Measurements from ENCODE around the gene PHLPP1. TPM values are rescaled to one million over a fixed set of nuclear protein-coding genes. Genes with fewer than 3 reads are reported as not detected.
A peak's percentile ranks its signal among the peaks of the same experiment; 100 is the strongest.

Gene PHLPP1
- total and polyA plus RNA-seq, 4 experiments from 2014 or later: 0.36 to 7.8 (median 6.3) TPM; not detected in 1

- peaks cover 3% of the 10 kb centered on the region for H3K36me3 ChIP-seq (ENCODE audit: insufficient read depth, low read length)
- no peak overlapping the region for H3K4me3 ChIP-seq (ENCODE audit: low read length in 2 of 2)
- H3K27ac ChIP-seq (ENCODE audit: low read depth, low read length): no peak overlapping the region
- Mint-ChIP-seq H3K27me3 (no peaks in the 10 kb centered on the region), H3K36me3 (peaks cover 14 to 25% of the 10 kb centered on the region in 2 donors), H3K27ac (peak overlapping the region in 1 of 7 donors; percentile 2), H3K9me3 (peaks cover 0 to 1% (median 0%) of the 10 kb centered on the region in 8 donors), H3K4me1 (no peaks in the 10 kb centered on the region), H3K4me3 (no peak overlapping the region)
- CTCF ChIA-PET (ENCODE audit: partially characterized antibody): interaction anchor here (1.6 kb wide), 1 partner anchor 261 kb away, joined by 6 read pairs; the partner anchor contains the start of gene PHLPP1
- H3K9me3 ChIP-seq (ENCODE audit: control insufficient read depth in 1 of 2, low read length in 2 of 2): no peaks in the 10 kb centered on the region
- intact Hi-C loops (cut with micrococcal nuclease): no loop called here
- POLR2A ChIA-PET (ENCODE audit: partially characterized antibody): no interaction called here
- no peak for DNase-seq
- H3K27me3 ChIP-seq (ENCODE audit: insufficient read depth, low read length): no peaks in the 10 kb centered on the region
- no peaks in the 10 kb centered on the region for H3K4me1 ChIP-seq (ENCODE audit: insufficient read depth, low read length)
Observed at GRCh38 chr18:62974928-62975675, 259.8 kb downstream of the PHLPP1 start.

GRCh38 chr18:62975785-62976184 lies 260.4 kb downstream of the PHLPP1 start:
- Histone ChIP-seq H3K9me3 (ENCODE audit: control insufficient read depth in 1 of 2, low read length in 2 of 2) (no peaks in the 10 kb centered on the region), H3K27me3 (ENCODE audit: insufficient read depth, low read length) (no peaks in the 10 kb centered on the region), H3K36me3 (ENCODE audit: insufficient read depth, low read length) (peaks cover 3% of the 10 kb centered on the region), H3K27ac (ENCODE audit: low read depth, low read length) (no peak overlapping the region), H3K4me1 (ENCODE audit: insufficient read depth, low read length) (no peaks in the 10 kb centered on the region), H3K4me3 (ENCODE audit: low read length in 2 of 2) (no peak overlapping the region)
- Mint-ChIP-seq H3K27ac (no peak overlapping the region), H3K9me3 (peaks cover 0 to 1% (median 0%) of the 10 kb centered on the region in 8 donors), H3K27me3 (no peaks in the 10 kb centered on the region), H3K36me3 (peaks cover 14 to 23% of the 10 kb centered on the region in 2 donors), H3K4me3 (no peak overlapping the region), H3K4me1 (no peaks in the 10 kb centered on the region)
- intact Hi-C loops (cut with micrococcal nuclease): no loop called here
- DNase-seq: no peak
- ChIA-PET CTCF (ENCODE audit: partially characterized antibody) (interaction anchor here (1.6 kb wide), 1 partner anchor 261 kb away, joined by 6 read pairs; the partner anchor contains the start of gene PHLPP1), POLR2A (ENCODE audit: partially characterized antibody) (no interaction called here)

- Mint-ChIP-seq H3K27ac (peak overlapping the region in 1 of 7 donors; percentile 44), H3K9me3 (peaks cover 0 to 1% (median 0%) of the 10 kb centered on the region in 8 donors), H3K36me3 (peaks cover 14 to 20% of the 10 kb centered on the region in 2 donors), H3K4me3 (no peak overlapping the region), H3K27me3 (no peaks in the 10 kb centered on the region), H3K4me1 (no peaks in the 10 kb centered on the region)
- intact Hi-C loops (cut with micrococcal nuclease): no loop called here
- POLR2A ChIA-PET (ENCODE audit: partially characterized antibody): no interaction called here
- H3K9me3 ChIP-seq (ENCODE audit: control insufficient read depth in 1 of 2, low read length in 2 of 2): no peaks in the 10 kb centered on the region
- no peak overlapping the region for H3K27ac ChIP-seq (ENCODE audit: low read depth, low read length)
- peaks cover 3% of the 10 kb centered on the region for H3K36me3 ChIP-seq (ENCODE audit: insufficient read depth, low read length)
- no peaks in the 10 kb centered on the region for H3K4me1 ChIP-seq (ENCODE audit: insufficient read depth, low read length)
- H3K27me3 ChIP-seq (ENCODE audit: insufficient read depth, low read length): no peaks in the 10 kb centered on the region
- no peak for DNase-seq
- H3K4me3 ChIP-seq (ENCODE audit: low read length in 2 of 2): no peak overlapping the region
- CTCF ChIA-PET (ENCODE audit: partially characterized antibody): interaction anchor here (1.6 kb wide), 1 partner anchor 262 kb away, joined by 6 read pairs; the partner anchor contains the start of gene PHLPP1
Observed at GRCh38 chr18:62976227-62976626, 260.9 kb downstream of the PHLPP1 start.

- H3K36me3 ChIP-seq (ENCODE audit: insufficient read depth, low read length): peaks cover 3% of the 10 kb centered on the region
- no peak for DNase-seq
- Mint-ChIP-seq H3K27ac (no peak overlapping the region), H3K4me3 (no peak overlapping the region), H3K4me1 (peaks cover 0 to 4% (median 3%) of the 10 kb centered on the region in 4 donors), H3K27me3 (no peaks in the 10 kb centered on the region), H3K36me3 (peaks cover 14 to 15% of the 10 kb centered on the region in 2 donors), H3K9me3 (no peaks in the 10 kb centered on the region)
- H3K4me3 ChIP-seq (ENCODE audit: low read length in 2 of 2): no peak overlapping the region
- intact Hi-C loops (cut with micrococcal nuclease): no loop called here
- no peaks in the 10 kb centered on the region for H3K9me3 ChIP-seq (ENCODE audit: control insufficient read depth in 1 of 2, low read length in 2 of 2)
- POLR2A ChIA-PET (ENCODE audit: partially characterized antibody): no interaction called here
- CTCF ChIA-PET (ENCODE audit: partially characterized antibody): interaction anchor here (0.7 kb wide), 1 partner anchor 408 kb away, joined by 3 read pairs; no protein-coding TSS in a partner anchor
- no peaks in the 10 kb centered on the region for H3K27me3 ChIP-seq (ENCODE audit: insufficient read depth, low read length)
- H3K27ac ChIP-seq (ENCODE audit: low read depth, low read length): no peak overlapping the region
- H3K4me1 ChIP-seq (ENCODE audit: insufficient read depth, low read length): peaks cover 3% of the 10 kb centered on the region
Observed at GRCh38 chr18:62977512-62977911, 262.2 kb downstream of the PHLPP1 start.

- intact Hi-C loops (cut with micrococcal nuclease): no loop called here
- Histone ChIP-seq H3K27me3 (ENCODE audit: insufficient read depth, low read length) (no peaks in the 10 kb centered on the region), H3K4me1 (ENCODE audit: insufficient read depth, low read length) (peaks cover 5% of the 10 kb centered on the region), H3K36me3 (ENCODE audit: insufficient read depth, low read length) (peaks cover 3% of the 10 kb centered on the region), H3K4me3 (ENCODE audit: low read length in 2 of 2) (no peak overlapping the region), H3K27ac (ENCODE audit: low read depth, low read length) (no peak overlapping the region), H3K9me3 (ENCODE audit: control insufficient read depth in 1 of 2, low read length in 2 of 2) (no peaks in the 10 kb centered on the region)
- POLR2A ChIA-PET (ENCODE audit: partially characterized antibody): no interaction called here
- Mint-ChIP-seq H3K4me1 (peaks cover 0 to 8% (median 6%) of the 10 kb centered on the region in 4 donors), H3K27me3 (no peaks in the 10 kb centered on the region), H3K36me3 (peaks cover 10 to 15% of the 10 kb centered on the region in 2 donors), H3K27ac (no peak overlapping the region), H3K9me3 (no peaks in the 10 kb centered on the region), H3K4me3 (no peak overlapping the region)
- no peak for DNase-seq
- CTCF ChIA-PET (ENCODE audit: partially characterized antibody): interaction anchor here (1.0 kb wide), 1 partner anchor 38 kb away, joined by 3 read pairs; no protein-coding TSS in a partner anchor
Observed at GRCh38 chr18:62978251-62979049, 263.1 kb downstream of the PHLPP1 start.

GRCh38 chr18:62979176-62979575 lies 263.8 kb downstream of the PHLPP1 start:
- no peak for DNase-seq

GRCh38 chr18:62979900-62980299 lies 264.6 kb downstream of the PHLPP1 start:
- Histone ChIP-seq H3K9me3 (ENCODE audit: control insufficient read depth in 1 of 2, low read length in 2 of 2) (no peaks in the 10 kb centered on the region), H3K4me1 (ENCODE audit: insufficient read depth, low read length) (peaks cover 5% of the 10 kb centered on the region), H3K27me3 (ENCODE audit: insufficient read depth, low read length) (no peaks in the 10 kb centered on the region), H3K4me3 (ENCODE audit: low read length in 2 of 2) (no peak overlapping the region), H3K36me3 (ENCODE audit: insufficient read depth, low read length) (peaks cover 3% of the 10 kb centered on the region), H3K27ac (ENCODE audit: low read depth, low read length) (no peak overlapping the region)
- no peak overlapping the region for H3K27ac Mint-ChIP-seq
- intact Hi-C loops (cut with micrococcal nuclease): loop anchor here (5.0 kb wide), 1 partner anchor 793 kb away; the partner anchor contains the start of genes PIGN and RELCH
- peaks cover 0 to 8% (median 6%) of the 10 kb centered on the region in 4 donors for H3K4me1 Mint-ChIP-seq
- peaks cover 10 to 15% of the 10 kb centered on the region in 2 donors for H3K36me3 Mint-ChIP-seq
- no peaks in the 10 kb centered on the region for H3K27me3 Mint-ChIP-seq
- DNase-seq: no peak
- CTCF ChIA-PET (ENCODE audit: partially characterized antibody): interaction anchor here (0.6 to 4.3 kb wide), 4 partner anchors 10 to 269 kb away, joined by 3 to 39 read pairs (median 3); partner anchors contain the start of gene PHLPP1
- POLR2A ChIA-PET (ENCODE audit: partially characterized antibody): no interaction called here
- no peaks in the 10 kb centered on the region for H3K9me3 Mint-ChIP-seq
- no peak overlapping the region for H3K4me3 Mint-ChIP-seq

More at GRCh38 chr18:62979176-62979575, 263.8 kb downstream of the PHLPP1 start:
- Histone ChIP-seq H3K36me3 (ENCODE audit: insufficient read depth, low read length) (peaks cover 3% of the 10 kb centered on the region), H3K4me1 (ENCODE audit: insufficient read depth, low read length) (peaks cover 5% of the 10 kb centered on the region), H3K27me3 (ENCODE audit: insufficient read depth, low read length) (no peaks in the 10 kb centered on the region), H3K27ac (ENCODE audit: low read depth, low read length) (no peak overlapping the region), H3K4me3 (ENCODE audit: low read length in 2 of 2) (no peak overlapping the region), H3K9me3 (ENCODE audit: control insufficient read depth in 1 of 2, low read length in 2 of 2) (no peaks in the 10 kb centered on the region)
- CTCF ChIA-PET (ENCODE audit: partially characterized antibody): no interaction called here
- Mint-ChIP-seq H3K9me3 (no peaks in the 10 kb centered on the region), H3K27ac (no peak overlapping the region), H3K27me3 (no peaks in the 10 kb centered on the region), H3K4me3 (no peak overlapping the region), H3K36me3 (peaks cover 10 to 15% of the 10 kb centered on the region in 2 donors), H3K4me1 (peaks cover 0 to 8% (median 6%) of the 10 kb centered on the region in 4 donors)
- intact Hi-C loops (cut with micrococcal nuclease): no loop called here
- POLR2A ChIA-PET (ENCODE audit: partially characterized antibody): no interaction called here
